SU-DHL-6 (cell line): Measurements from ENCODE around the gene PSPH.

ENCODE experiments used
- EZH2phosphoT487 ChIP-seq: fragments of 200-600 bp; sonication (generic), shearing (Covaris generic); conservative IDR thresholded peaks from 2 replicates; pipeline ENCODE4 v1.6.1; 2018; ENCODE audit warnings: mild to moderate bottlenecking, antibody characterized with exemption, low read length, moderate library complexity, mixed read lengths
- TF ChIP-seq, protein P1 (sequence below): fragments of 200-600 bp; sonication (generic); IDR thresholded peaks from one replicate; pipeline ENCODE4 v1.5.1; 2017; ENCODE audit warnings: antibody characterized with exemption, mild to moderate bottlenecking, low read length, moderate library complexity; ENCODE audit not compliant: insufficient read depth, poor library complexity, severe bottlenecking

GRCh38 chr7:56092789-56093531 is 41.7 kb upstream of the PSPH start, which contains the start of gene PHKG1:
- TF ChIP-seq, protein P1, sequence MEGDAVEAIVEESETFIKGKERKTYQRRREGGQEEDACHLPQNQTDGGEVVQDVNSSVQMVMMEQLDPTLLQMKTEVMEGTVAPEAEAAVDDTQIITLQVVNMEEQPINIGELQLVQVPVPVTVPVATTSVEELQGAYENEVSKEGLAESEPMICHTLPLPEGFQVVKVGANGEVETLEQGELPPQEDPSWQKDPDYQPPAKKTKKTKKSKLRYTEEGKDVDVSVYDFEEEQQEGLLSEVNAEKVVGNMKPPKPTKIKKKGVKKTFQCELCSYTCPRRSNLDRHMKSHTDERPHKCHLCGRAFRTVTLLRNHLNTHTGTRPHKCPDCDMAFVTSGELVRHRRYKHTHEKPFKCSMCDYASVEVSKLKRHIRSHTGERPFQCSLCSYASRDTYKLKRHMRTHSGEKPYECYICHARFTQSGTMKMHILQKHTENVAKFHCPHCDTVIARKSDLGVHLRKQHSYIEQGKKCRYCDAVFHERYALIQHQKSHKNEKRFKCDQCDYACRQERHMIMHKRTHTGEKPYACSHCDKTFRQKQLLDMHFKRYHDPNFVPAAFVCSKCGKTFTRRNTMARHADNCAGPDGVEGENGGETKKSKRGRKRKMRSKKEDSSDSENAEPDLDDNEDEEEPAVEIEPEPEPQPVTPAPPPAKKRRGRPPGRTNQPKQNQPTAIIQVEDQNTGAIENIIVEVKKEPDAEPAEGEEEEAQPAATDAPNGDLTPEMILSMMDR = no peak
- no peak for TF ChIP-seq EZH2phosphoT487
